Suppressor macrophage treated with lipopolysaccharide for 1 hour (primary cell): Measurements from ENCODE around the gene ZNF302.
"Not testable (repeated sequence)": the region's sequence is repeated elsewhere in the genome, so short reads cannot be mapped to it uniquely, and the experiment has no call there.

Experiments used
- DNase-seq, 3 donors: peaks; one replicate each; pipeline ENCODE4 v3.0.0-alpha.2; 2020 to 2022

Gene ZNF302

GRCh38 chr19:34675250-34675649 lies 2.2 kb upstream of the ZNF302 start:
- no peak for DNase-seq

- no peak for DNase-seq
These were observed 1.6 kb upstream of the ZNF302 start for GRCh38 chr19:34675919-34676318.

GRCh38 chr19:34676697-34677385 lies 637 bp upstream of the ZNF302 start, which contains the start of gene SCGB2B2:
Gene SCGB2B2 (minus strand): TSS chr19:34677159. CDS start chr19:34594563, 82,596 bp downstream.
- DNase-seq: peak in 1 of 3 donors; percentile 64

GRCh38 chr19:34678085-34678412 lies 571 bp downstream of the ZNF302 start:
- no peak for DNase-seq

GRCh38 chr19:34678421-34678820 lies 943 bp downstream of the ZNF302 start:
- no peak for DNase-seq

GRCh38 chr19:34681478-34681877 lies 4.0 kb downstream of the ZNF302 start:
- no peak for DNase-seq

GRCh38 chr19:34685266-34685665 lies 7.8 kb downstream of the ZNF302 start:
- DNase-seq: not testable (repeated sequence)

GRCh38 chr19:34686455-34686854 lies 9.0 kb downstream of the ZNF302 start:
- DNase-seq: no peak

- DNase-seq: no peak
These were observed 9.9 kb downstream of the ZNF302 start for GRCh38 chr19:34687348-34687747.

- no peak for DNase-seq
These were observed 11.1 kb downstream of the ZNF302 start for GRCh38 chr19:34688592-34688991.

GRCh38 chr19:34690372-34690771 lies 12.9 kb downstream of the ZNF302 start:
- no peak for DNase-seq

- peak in 2 of 3 donors; percentile 3 to 5 for DNase-seq
These were observed 15.1 kb downstream of the ZNF302 start for GRCh38 chr19:34692549-34692948.

- no peak for DNase-seq
These were observed 30.2 kb downstream of the ZNF302 start for GRCh38 chr19:34707661-34708060.

- DNase-seq: no peak
These were observed 34.4 kb downstream of the ZNF302 start for GRCh38 chr19:34711890-34712289.

GRCh38 chr19:34712395-34713261 lies 35.1 kb downstream of the ZNF302 start:
- DNase-seq: peak; percentile 70 to 88 (median 80)

GRCh38 chr19:34713262-34713637 lies 35.8 kb downstream of the ZNF302 start:
- DNase-seq: no peak

- DNase-seq: peak in 1 of 3 donors; percentile 4
These were observed 37.9 kb downstream of the ZNF302 start for GRCh38 chr19:34715357-34715756.

- DNase-seq: no peak
These were observed 44.9 kb downstream of the ZNF302 start for GRCh38 chr19:34722353-34722752.

GRCh38 chr19:34725400-34725799 lies 47.9 kb downstream of the ZNF302 start:
- no peak for DNase-seq

GRCh38 chr19:34731019-34731829 lies 53.7 kb downstream of the ZNF302 start:
- DNase-seq: no peak

GRCh38 chr19:34731964-34732363 lies 54.5 kb downstream of the ZNF302 start:
- no peak for DNase-seq

GRCh38 chr19:34732612-34733211 lies 55.2 kb downstream of the ZNF302 start:
- no peak for DNase-seq

GRCh38 chr19:34733266-34733745 lies 55.8 kb downstream of the ZNF302 start:
- peak in 1 of 3 donors; percentile 71 for DNase-seq
